Left renal cortex interstitium (tissue), 4 donors: ENCODE measurements around the gene PMF1. TPM values are rescaled to one million over a fixed set of nuclear protein-coding genes. Genes with fewer than 3 reads are reported as not detected.

Source experiments
- polyA plus RNA-seq, 4 donors: library from polyadenylated mRNA; unstranded; fragments of 120-200 nt; gene quantifications; one replicate each; pipeline ENCODE4 v1.2.1, GENCODE V29; 2013; ENCODE audit not compliant: insufficient read length in 4 of 4

PMF1 gene
- polyA plus RNA-seq, 4 donors = 78.4 to 103 (median 97.6) TPM

Other genes starting within 250 kb of the PMF1 start
- 10 to 100 TPM; 77.9 to 97.8 (median 81.2) TPM for gene ARHGEF2, start 234.5 kb upstream of the PMF1 start, polyA plus RNA-seq
- gene SSR2, start 192.1 kb upstream of the PMF1 start, polyA plus RNA-seq = 100 to 1,000 TPM; 349 to 450 (median 397) TPM
- gene UBQLN4, start 159.2 kb upstream of the PMF1 start, polyA plus RNA-seq = 10 to 100 TPM; 46.9 to 61.7 (median 51.8) TPM
- 10 to 100 TPM; 53.9 to 67.9 (median 60.2) TPM for gene LAMTOR2, start 158.2 kb upstream of the PMF1 start, polyA plus RNA-seq
- gene RAB25, start 151.8 kb upstream of the PMF1 start, polyA plus RNA-seq = 10 to 100 TPM; 51.0 to 63.6 (median 55.5) TPM
- 10 to 100 TPM; 40.9 to 53.6 (median 46.9) TPM for gene MEX3A, start 130.5 kb upstream of the PMF1 start, polyA plus RNA-seq
- gene LMNA, start 98.3 kb upstream of the PMF1 start, polyA plus RNA-seq = 100 to 1,000 TPM in 3 of 4 donors, 10 to 100 TPM in 1; 81.2 to 114 (median 104) TPM
- 10 to 100 TPM; 18.3 to 24.5 (median 22.1) TPM for gene SEMA4A, start 59.4 kb upstream of the PMF1 start, polyA plus RNA-seq
- gene SLC25A44, start 18.9 kb upstream of the PMF1 start, polyA plus RNA-seq = 10 to 100 TPM; 23.5 to 32.0 (median 28.6) TPM
- 1 to 10 TPM; 1.0 to 7.5 (median 4.3) TPM for gene BGLAP, start 29.2 kb downstream of the PMF1 start, polyA plus RNA-seq
- 1 to 10 TPM; 2.9 to 8.0 (median 4.9) TPM for gene PAQR6, start 35.0 kb downstream of the PMF1 start, polyA plus RNA-seq
- gene SMG5, start 69.8 kb downstream of the PMF1 start, polyA plus RNA-seq = 10 to 100 TPM; 54.5 to 76.2 (median 62.1) TPM
- 1 to 10 TPM; 4.8 to 8.2 (median 7.0) TPM for gene TMEM79, start 71.3 kb downstream of the PMF1 start, polyA plus RNA-seq
- gene GLMP, start 82.7 kb downstream of the PMF1 start, polyA plus RNA-seq = 10 to 100 TPM; 54.6 to 73.3 (median 65.4) TPM
- gene VHLL, start 86.3 kb downstream of the PMF1 start, polyA plus RNA-seq = not detected
- gene CCT3, start 125.3 kb downstream of the PMF1 start, polyA plus RNA-seq = 100 to 1,000 TPM; 313 to 386 (median 330) TPM
- gene TSACC, start 125.5 kb downstream of the PMF1 start, polyA plus RNA-seq = 1 to 10 TPM in 3 of 4 donors, under 1 TPM in 1; 0.57 to 2.3 (median 1.6) TPM
- 10 to 100 TPM in 3 of 4 donors, 1 to 10 TPM in 1; 8.0 to 24.3 (median 17.0) TPM for gene RHBG, start 156.2 kb downstream of the PMF1 start, polyA plus RNA-seq